NCI-H2107 (cell line): ENCODE data around the gene MGLL.

Experiments used
- DNase-seq: peaks from one replicate; lab custom pipeline; 2025; lab: John Stamatoyannopoulos, UW

The MGLL gene

GRCh38 chr3:127814325-127814781, 8.0 kb downstream of the MGLL start:
- no peak for DNase-seq

GRCh38 chr3:127812151-127812550, 10.2 kb downstream of the MGLL start:
- no peak for DNase-seq

GRCh38 chr3:127811717-127812116, 10.6 kb downstream of the MGLL start:
- no peak for DNase-seq

- no peak for DNase-seq
Observed at GRCh38 chr3:127809611-127810010, 12.7 kb downstream of the MGLL start.

GRCh38 chr3:127809211-127809610, 13.1 kb downstream of the MGLL start:
- no peak for DNase-seq

GRCh38 chr3:127808197-127808596, 14.1 kb downstream of the MGLL start:
- no peak for DNase-seq

GRCh38 chr3:127805026-127805753, 17.1 kb downstream of the MGLL start:
- no peak for DNase-seq

GRCh38 chr3:127804141-127804540, 18.2 kb downstream of the MGLL start:
- DNase-seq, result no peak

GRCh38 chr3:127803619-127804018, 18.7 kb downstream of the MGLL start:
- no peak for DNase-seq

- no peak for DNase-seq
Observed at GRCh38 chr3:127802606-127803005, 19.7 kb downstream of the MGLL start.

- no peak for DNase-seq
Observed at GRCh38 chr3:127801731-127802313, 20.5 kb downstream of the MGLL start.

- no peak for DNase-seq
Observed at GRCh38 chr3:127800508-127800907, 21.8 kb downstream of the MGLL start.

GRCh38 chr3:127799476-127800222, 22.7 kb downstream of the MGLL start:
- DNase-seq, result no peak

- no peak for DNase-seq
Observed at GRCh38 chr3:127798716-127799115, 23.6 kb downstream of the MGLL start.

- no peak for DNase-seq
Observed at GRCh38 chr3:127796831-127797150, 25.5 kb downstream of the MGLL start.

GRCh38 chr3:127796045-127796830, 26.1 kb downstream of the MGLL start:
- DNase-seq, result peak; percentile 61

- no peak for DNase-seq
Observed at GRCh38 chr3:127794972-127795371, 27.3 kb downstream of the MGLL start.

GRCh38 chr3:127794402-127794801, 27.9 kb downstream of the MGLL start:
- DNase-seq, result no peak

- DNase-seq, result no peak
Observed at GRCh38 chr3:127792541-127793292, 29.6 kb downstream of the MGLL start.

- peak; percentile 62 for DNase-seq
Observed at GRCh38 chr3:127791221-127791913, 30.9 kb downstream of the MGLL start.

GRCh38 chr3:127790882-127791183, 31.5 kb downstream of the MGLL start:
- no peak for DNase-seq
